ENCODE data around the gene OR2T10.
A peak's percentile ranks its signal among the peaks of the same experiment; 100 is the strongest.

Gene OR2T10

DNA sequence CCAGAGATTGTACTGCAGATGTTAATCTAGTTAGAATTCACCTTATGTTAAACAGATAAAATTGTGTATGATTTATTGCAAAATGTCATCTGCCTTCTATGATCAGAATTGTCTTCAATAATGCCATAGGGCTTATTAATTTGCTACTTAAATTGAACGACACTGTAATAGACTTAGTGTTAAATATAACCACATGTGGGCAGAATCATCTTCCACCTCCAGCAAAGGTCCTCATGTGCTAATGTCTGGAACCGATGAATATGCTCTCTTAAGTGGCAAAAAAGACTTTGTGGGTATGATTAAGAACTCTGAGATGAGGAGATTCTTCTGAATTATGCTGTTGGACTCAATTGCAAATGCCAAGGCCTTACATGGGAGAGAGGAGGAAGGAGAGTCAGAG, 33.1 kb upstream of the OR2T10 start:
- Histone ChIP-seq H3K9me3 (no peaks in the 10 kb centered on the region), H3K36me3 (no peaks in the 10 kb centered on the region), H3K4me3 (ENCODE audit: low read depth, low read length) (no peak overlapping the region), H3K4me1 (no peaks in the 10 kb centered on the region), H3K27me3 (no peaks in the 10 kb centered on the region; the same call in 1 of the 2 replicates)
- TF ChIP-seq, protein P1, sequence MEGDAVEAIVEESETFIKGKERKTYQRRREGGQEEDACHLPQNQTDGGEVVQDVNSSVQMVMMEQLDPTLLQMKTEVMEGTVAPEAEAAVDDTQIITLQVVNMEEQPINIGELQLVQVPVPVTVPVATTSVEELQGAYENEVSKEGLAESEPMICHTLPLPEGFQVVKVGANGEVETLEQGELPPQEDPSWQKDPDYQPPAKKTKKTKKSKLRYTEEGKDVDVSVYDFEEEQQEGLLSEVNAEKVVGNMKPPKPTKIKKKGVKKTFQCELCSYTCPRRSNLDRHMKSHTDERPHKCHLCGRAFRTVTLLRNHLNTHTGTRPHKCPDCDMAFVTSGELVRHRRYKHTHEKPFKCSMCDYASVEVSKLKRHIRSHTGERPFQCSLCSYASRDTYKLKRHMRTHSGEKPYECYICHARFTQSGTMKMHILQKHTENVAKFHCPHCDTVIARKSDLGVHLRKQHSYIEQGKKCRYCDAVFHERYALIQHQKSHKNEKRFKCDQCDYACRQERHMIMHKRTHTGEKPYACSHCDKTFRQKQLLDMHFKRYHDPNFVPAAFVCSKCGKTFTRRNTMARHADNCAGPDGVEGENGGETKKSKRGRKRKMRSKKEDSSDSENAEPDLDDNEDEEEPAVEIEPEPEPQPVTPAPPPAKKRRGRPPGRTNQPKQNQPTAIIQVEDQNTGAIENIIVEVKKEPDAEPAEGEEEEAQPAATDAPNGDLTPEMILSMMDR (IDR thresholded peaks at IDR 0.05; ENCODE audit: low read depth, low read length), result no peak
- no peak for DNase-seq

DNA sequence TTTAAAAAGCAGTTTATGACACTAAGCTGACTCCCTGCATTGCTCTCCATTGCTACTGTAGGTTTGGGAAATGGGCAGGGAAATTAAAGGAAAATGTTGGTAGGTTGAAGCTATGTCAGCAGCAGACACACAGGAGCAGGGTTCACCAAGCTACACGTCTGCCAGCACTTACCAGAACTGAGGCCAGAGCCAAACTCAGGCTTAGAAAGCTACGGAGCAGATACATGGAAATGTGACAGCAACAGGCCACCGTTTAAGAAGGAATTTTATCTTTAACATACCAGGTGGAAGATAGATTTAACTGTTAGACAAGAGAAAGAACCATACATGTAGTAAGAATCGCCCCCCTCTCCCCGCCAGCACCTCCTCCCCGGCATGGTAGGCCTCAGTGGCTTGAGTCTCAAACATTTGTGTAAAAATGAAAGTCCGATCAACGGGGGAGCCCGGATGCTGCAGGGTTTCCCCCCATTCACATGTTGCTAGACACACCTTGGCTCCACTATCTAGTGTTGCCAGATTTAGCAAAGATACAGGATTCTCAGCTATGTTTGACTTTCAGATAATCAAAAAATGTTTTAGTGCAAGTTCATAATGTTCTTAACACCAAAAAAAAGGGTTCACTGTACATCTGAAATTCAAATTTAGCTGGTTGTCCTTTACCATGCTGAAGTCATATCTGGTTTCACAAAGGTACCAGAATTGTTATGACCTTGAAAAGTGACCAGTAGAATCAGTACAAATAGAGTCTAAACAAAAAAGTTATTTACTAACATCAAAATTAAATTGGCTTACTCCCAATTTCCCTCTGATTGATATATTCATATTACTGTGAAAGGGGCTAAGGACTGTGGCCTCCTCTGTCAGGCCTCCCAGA, 30.7 kb upstream of the OR2T10 start:
- no peaks in the 10 kb centered on the region for H3K36me3 ChIP-seq
- TF ChIP-seq, protein P1 (IDR thresholded peaks at IDR 0.05; ENCODE audit: low read depth, low read length), result no peak
- H3K4me3 ChIP-seq (ENCODE audit: low read depth, low read length), result no peak overlapping the region
- no peaks in the 10 kb centered on the region for H3K9me3 ChIP-seq
- H3K4me1 ChIP-seq, result no peaks in the 10 kb centered on the region
- no peak for DNase-seq
- peaks cover 10% of the 10 kb centered on the region for H3K27me3 ChIP-seq

DNA sequence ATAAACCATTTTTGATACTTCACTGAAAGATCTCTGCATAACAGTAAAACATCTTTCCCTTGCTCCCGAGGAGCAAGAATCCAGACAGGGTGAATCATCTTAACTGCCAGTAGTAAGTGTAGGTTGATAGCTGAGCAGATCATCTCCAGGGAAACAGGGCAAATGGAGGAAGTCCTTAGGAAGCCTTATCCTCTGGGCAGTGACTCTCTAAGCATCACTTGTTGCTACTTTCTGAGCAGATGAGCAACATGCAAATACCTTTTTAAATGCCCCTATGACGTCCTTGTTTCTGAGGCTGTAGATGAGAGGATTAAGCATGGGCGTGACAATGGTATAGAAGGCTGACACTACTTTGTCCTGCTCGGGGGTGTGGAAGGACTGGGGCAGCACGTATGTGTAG, 28.5 kb upstream of the OR2T10 start:
- Histone ChIP-seq H3K9me3 (no peaks in the 10 kb centered on the region), H3K4me1 (no peaks in the 10 kb centered on the region), H3K36me3 (no peaks in the 10 kb centered on the region), H3K4me3 (ENCODE audit: low read depth, low read length) (no peak overlapping the region), H3K27me3 (peaks cover 10% of the 10 kb centered on the region)
- TF ChIP-seq, protein P1 (IDR thresholded peaks at IDR 0.05; ENCODE audit: low read depth, low read length), result no peak
- DNase-seq, result no peak

DNA sequence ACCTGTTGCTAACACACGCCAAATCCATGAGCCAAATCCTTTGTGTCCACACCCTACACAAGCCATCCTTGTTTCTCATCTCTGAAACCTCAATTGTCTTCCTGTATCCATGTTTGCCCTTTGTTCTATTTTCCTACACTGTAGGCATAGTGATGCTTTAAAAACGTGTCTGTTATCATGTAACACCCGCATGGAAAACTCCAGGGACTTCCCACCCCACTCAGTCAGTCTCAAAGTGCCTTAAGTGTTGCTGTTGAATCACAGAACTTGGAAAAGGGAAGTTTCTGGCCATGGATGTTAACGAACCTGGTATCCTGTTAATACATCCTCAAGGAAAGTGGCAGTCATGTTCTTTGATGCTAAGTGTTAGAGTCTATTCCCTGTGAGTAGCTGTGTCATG, 27.7 kb upstream of the OR2T10 start:
- Histone ChIP-seq H3K36me3 (no peaks in the 10 kb centered on the region), H3K9me3 (no peaks in the 10 kb centered on the region), H3K4me3 (ENCODE audit: low read depth, low read length) (no peak overlapping the region), H3K27me3 (peaks cover 10% of the 10 kb centered on the region), H3K4me1 (no peaks in the 10 kb centered on the region)
- TF ChIP-seq, protein P1 (IDR thresholded peaks at IDR 0.05; ENCODE audit: low read depth, low read length), result no peak
- DNase-seq, result no peak

DNA sequence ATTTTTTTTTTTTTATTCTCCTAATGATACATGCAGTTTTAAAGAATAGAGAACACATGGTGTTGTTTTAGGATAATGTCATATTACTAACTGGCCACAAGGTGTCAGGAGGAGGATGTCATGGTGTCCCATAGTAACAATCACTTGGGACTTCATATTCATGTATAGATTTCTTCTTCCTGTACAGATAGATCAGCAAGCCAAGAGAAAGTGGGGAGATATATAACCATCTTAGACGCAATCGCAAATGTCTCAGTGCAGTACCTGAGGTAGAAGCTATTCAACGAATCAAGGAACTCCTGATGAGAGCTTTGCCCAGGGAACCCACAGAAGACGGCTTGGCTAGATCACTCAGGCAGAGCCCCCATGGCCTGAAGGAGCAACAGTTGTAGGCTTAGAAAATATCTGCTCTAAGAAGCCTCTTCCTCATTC, 25.1 kb upstream of the OR2T10 start:
- H3K4me1 ChIP-seq, result no peaks in the 10 kb centered on the region
- peaks cover 10% of the 10 kb centered on the region for H3K27me3 ChIP-seq
- TF ChIP-seq, protein P1 (IDR thresholded peaks at IDR 0.05; ENCODE audit: low read depth, low read length), result peak; percentile 60
- no peak for DNase-seq
- no peak overlapping the region for H3K4me3 ChIP-seq (ENCODE audit: low read depth, low read length)
- no peaks in the 10 kb centered on the region for H3K36me3 ChIP-seq
- no peaks in the 10 kb centered on the region for H3K9me3 ChIP-seq

DNA sequence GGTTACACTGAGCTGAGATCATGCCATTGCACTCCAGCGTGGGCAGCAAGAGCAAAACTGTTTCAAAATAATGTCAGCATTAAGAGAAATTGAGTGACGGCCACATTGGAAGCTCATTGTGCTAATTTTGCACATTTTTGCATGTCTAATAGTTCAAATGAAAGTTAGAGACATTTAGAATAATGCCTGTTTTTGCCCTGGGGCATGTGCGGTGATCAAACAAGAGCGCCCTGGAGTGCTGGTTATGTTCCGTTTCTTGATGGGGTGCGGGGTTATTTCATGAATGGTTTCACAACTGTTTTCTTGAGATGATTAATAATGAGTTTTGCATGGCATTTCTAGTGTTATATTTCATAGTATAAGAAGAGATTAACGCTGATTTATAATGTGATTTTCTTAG, 24.3 kb upstream of the OR2T10 start:
- DNase-seq, result no peak
- Histone ChIP-seq H3K4me3 (ENCODE audit: low read depth, low read length) (no peak overlapping the region), H3K36me3 (no peaks in the 10 kb centered on the region), H3K27me3 (peaks cover 10% of the 10 kb centered on the region), H3K4me1 (no peaks in the 10 kb centered on the region), H3K9me3 (no peaks in the 10 kb centered on the region)
- TF ChIP-seq, protein P1 (IDR thresholded peaks at IDR 0.05; ENCODE audit: low read depth, low read length), result no peak

All from BE2C (cell line).